Hepatocyte (in vitro differentiated cells): ENCODE measurements around the gene TPRN.

Experiments used
- CTCF ChIP-seq: fragments of 200-600 bp; sonication (generic); IDR thresholded peaks from 2 replicates; pipeline ENCODE4 v1.5.1; 2016; ENCODE audit warnings: antibody characterized with exemption, mild to moderate bottlenecking; ENCODE audit not compliant: poor library complexity
- EZH2 ChIP-seq: fragments of 200-600 bp; sonication (generic); IDR thresholded peaks from 2 replicates; pipeline ENCODE4 v1.6.1; 2016; ENCODE audit warnings: antibody characterized with exemption, mild to moderate bottlenecking, borderline replicate concordance
- EZH2phosphoT487 ChIP-seq: fragments of 200-600 bp; sonication (generic); IDR thresholded peaks from one replicate; pipeline ENCODE4 v1.6.1; 2018; ENCODE audit warnings: antibody characterized with exemption, mild to moderate bottlenecking, low read depth, moderate library complexity; ENCODE audit not compliant: unreplicated experiment, severe bottlenecking

- no peak for TF ChIP-seq EZH2
- no peak for TF ChIP-seq CTCF
- no peak for TF ChIP-seq EZH2phosphoT487
Observed at GRCh38 chr9:137218754-137219271, 18.3 kb upstream of the TPRN start.
